ENCODE measurements around the gene DAP.

- no peak for TF ChIP-seq CTCF (IDR thresholded peaks at IDR 0.05)
- TF ChIP-seq POLR2AphosphoS5 (IDR thresholded peaks at IDR 0.05), result no peak
- TF ChIP-seq EP300 (IDR thresholded peaks at IDR 0.05), result no peak
Observed at GRCh38 chr5:10741661-10742060, 19.4 kb downstream of the DAP start.
